Measurements from ENCODE around the gene PXDN.
"Not testable (repeated sequence)": the region's sequence is repeated elsewhere in the genome, so short reads cannot be mapped to it uniquely, and the experiment has no call there.

Gene PXDN

GRCh38 chr2:1721706-1722646 is 22.3 kb downstream of the PXDN start:
- DNase-seq, result no peak

GRCh38 chr2:1718339-1719220 is 25.7 kb downstream of the PXDN start:
- no peak for DNase-seq

- DNase-seq, result no peak
These were observed 27.2 kb downstream of the PXDN start for GRCh38 chr2:1717113-1717512.

GRCh38 chr2:1716441-1716840 is 27.9 kb downstream of the PXDN start:
- no peak for DNase-seq

- DNase-seq, result not testable (repeated sequence)
These were observed 28.4 kb downstream of the PXDN start for GRCh38 chr2:1716014-1716305.

GRCh38 chr2:1715184-1716013 is 28.9 kb downstream of the PXDN start:
- DNase-seq, result no peak

GRCh38 chr2:1714291-1715064 is 29.8 kb downstream of the PXDN start:
- no peak for DNase-seq

GRCh38 chr2:1713839-1714236 is 30.5 kb downstream of the PXDN start:
- no peak for DNase-seq

GRCh38 chr2:1713142-1713838 is 31.0 kb downstream of the PXDN start:
- DNase-seq, result no peak

- DNase-seq, result no peak
These were observed 34.3 kb downstream of the PXDN start for GRCh38 chr2:1709946-1710560.

- no peak for DNase-seq
These were observed 35.0 kb downstream of the PXDN start for GRCh38 chr2:1709335-1709605.

- DNase-seq, result no peak
These were observed 35.6 kb downstream of the PXDN start for GRCh38 chr2:1708476-1709334.

- DNase-seq, result no peak
These were observed 36.4 kb downstream of the PXDN start for GRCh38 chr2:1707771-1708418.

GRCh38 chr2:1706089-1706841 is 38.0 kb downstream of the PXDN start:
- not testable (repeated sequence) for DNase-seq

- DNase-seq, result no peak
These were observed 38.7 kb downstream of the PXDN start for GRCh38 chr2:1705557-1706076.

- DNase-seq, result no peak
These were observed 39.4 kb downstream of the PXDN start for GRCh38 chr2:1704631-1705556.

- no peak for DNase-seq
These were observed 42.1 kb downstream of the PXDN start for GRCh38 chr2:1702186-1702565.
